Measurements from ENCODE around the gene DSC2. TPM values are rescaled to one million over a fixed set of nuclear protein-coding genes. Genes with fewer than 3 reads are reported as not detected.

Gene DSC2
- polyA plus RNA-seq, 1 donor from 2014 or later, result 16.3 TPM

GRCh38 chr18:31045599-31045998 is 56.6 kb downstream of the DSC2 start:
- H4K20me1 ChIP-seq (ENCODE audit: insufficient read depth), result no peaks in the 10 kb centered on the region
- peaks cover 44% of the 10 kb centered on the region for H3K27me3 ChIP-seq (ENCODE audit: insufficient read depth, low read depth, low read length)
- no peak overlapping the region for H3K4me3 ChIP-seq (ENCODE audit: low read length)
- no peak overlapping the region for H3K9ac ChIP-seq (ENCODE audit: low read length)
- no peak overlapping the region for H3K27ac ChIP-seq (ENCODE audit: low read length)
- no peaks in the 10 kb centered on the region for H3K36me3 ChIP-seq (ENCODE audit: insufficient read depth, low read length)
- no peak overlapping the region for H2AFZ ChIP-seq (ENCODE audit: low read depth, low read length)
- TF ChIP-seq CTCF (IDR thresholded peaks at IDR 0.05; ENCODE audit: poor library complexity, severe bottlenecking) (no peak), RAD21 (conservative IDR thresholded peaks at IDR 0.05) (no peak), MXI1 (conservative IDR thresholded peaks at IDR 0.05; ENCODE audit: poor library complexity, severe bottlenecking) (no peak), SMC3 (conservative IDR thresholded peaks at IDR 0.05; ENCODE audit: poor library complexity) (no peak), TAF1 (IDR thresholded peaks at IDR 0.05; ENCODE audit: low read depth) (no peak), EP300 (conservative IDR thresholded peaks at IDR 0.05; ENCODE audit: poor library complexity, severe bottlenecking) (no peak), POLR2AphosphoS5 (IDR thresholded peaks at IDR 0.05) (no peak), EZH2 (IDR thresholded peaks at IDR 0.05; ENCODE audit: borderline replicate concordance, insufficient read depth, low read length, poor library complexity, severe bottlenecking) (no peak)
- TF ChIP-seq, protein P1, sequence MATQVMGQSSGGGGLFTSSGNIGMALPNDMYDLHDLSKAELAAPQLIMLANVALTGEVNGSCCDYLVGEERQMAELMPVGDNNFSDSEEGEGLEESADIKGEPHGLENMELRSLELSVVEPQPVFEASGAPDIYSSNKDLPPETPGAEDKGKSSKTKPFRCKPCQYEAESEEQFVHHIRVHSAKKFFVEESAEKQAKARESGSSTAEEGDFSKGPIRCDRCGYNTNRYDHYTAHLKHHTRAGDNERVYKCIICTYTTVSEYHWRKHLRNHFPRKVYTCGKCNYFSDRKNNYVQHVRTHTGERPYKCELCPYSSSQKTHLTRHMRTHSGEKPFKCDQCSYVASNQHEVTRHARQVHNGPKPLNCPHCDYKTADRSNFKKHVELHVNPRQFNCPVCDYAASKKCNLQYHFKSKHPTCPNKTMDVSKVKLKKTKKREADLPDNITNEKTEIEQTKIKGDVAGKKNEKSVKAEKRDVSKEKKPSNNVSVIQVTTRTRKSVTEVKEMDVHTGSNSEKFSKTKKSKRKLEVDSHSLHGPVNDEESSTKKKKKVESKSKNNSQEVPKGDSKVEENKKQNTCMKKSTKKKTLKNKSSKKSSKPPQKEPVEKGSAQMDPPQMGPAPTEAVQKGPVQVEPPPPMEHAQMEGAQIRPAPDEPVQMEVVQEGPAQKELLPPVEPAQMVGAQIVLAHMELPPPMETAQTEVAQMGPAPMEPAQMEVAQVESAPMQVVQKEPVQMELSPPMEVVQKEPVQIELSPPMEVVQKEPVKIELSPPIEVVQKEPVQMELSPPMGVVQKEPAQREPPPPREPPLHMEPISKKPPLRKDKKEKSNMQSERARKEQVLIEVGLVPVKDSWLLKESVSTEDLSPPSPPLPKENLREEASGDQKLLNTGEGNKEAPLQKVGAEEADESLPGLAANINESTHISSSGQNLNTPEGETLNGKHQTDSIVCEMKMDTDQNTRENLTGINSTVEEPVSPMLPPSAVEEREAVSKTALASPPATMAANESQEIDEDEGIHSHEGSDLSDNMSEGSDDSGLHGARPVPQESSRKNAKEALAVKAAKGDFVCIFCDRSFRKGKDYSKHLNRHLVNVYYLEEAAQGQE (IDR thresholded peaks at IDR 0.05; ENCODE audit: borderline replicate concordance), result no peak
- H3K9me3 ChIP-seq (ENCODE audit: low read length), result peaks cover 6% of the 10 kb centered on the region
- H3F3A ChIP-seq (ENCODE audit: insufficient read depth, low read length, poor library complexity, severe bottlenecking), result no peaks in the 10 kb centered on the region
- no peaks in the 10 kb centered on the region for H3K79me2 ChIP-seq (replicated peaks; ENCODE audit: insufficient read depth, low read length)
- H3K4me2 ChIP-seq (ENCODE audit: low read length), result no peak overlapping the region
- no peaks in the 10 kb centered on the region for H3K9me2 ChIP-seq (ENCODE audit: insufficient read depth, low read length)

DNA sequence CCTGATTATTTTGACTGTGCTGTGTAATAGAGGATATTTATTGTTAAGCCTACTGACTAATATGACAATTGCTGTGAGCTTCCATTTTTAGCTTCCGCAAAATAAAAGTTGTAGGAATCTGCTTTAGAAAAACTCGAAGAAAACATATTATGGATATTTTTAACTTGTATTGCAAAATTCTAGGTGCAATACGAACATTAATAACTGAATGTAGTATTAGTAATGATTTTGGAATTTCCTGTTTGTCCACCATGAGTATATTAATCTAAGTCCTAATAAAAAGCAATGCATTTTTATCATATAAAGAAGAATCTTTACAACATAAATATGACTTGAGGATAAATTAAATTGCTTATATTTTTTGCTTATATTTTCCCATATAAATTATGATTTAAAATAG is 57.3 kb downstream of the DSC2 start:
- Histone ChIP-seq H3K9me3 (ENCODE audit: low read length) (peaks cover 6% of the 10 kb centered on the region), H3K27ac (ENCODE audit: low read length) (no peak overlapping the region), H3F3A (ENCODE audit: insufficient read depth, low read length, poor library complexity, severe bottlenecking) (no peaks in the 10 kb centered on the region), H3K36me3 (ENCODE audit: insufficient read depth, low read length) (no peaks in the 10 kb centered on the region), H2AFZ (ENCODE audit: low read depth, low read length) (no peak overlapping the region), H3K9me2 (ENCODE audit: insufficient read depth, low read length) (no peaks in the 10 kb centered on the region), H3K4me3 (ENCODE audit: low read length) (no peak overlapping the region), H3K27me3 (ENCODE audit: insufficient read depth, low read depth, low read length) (peaks cover 50% of the 10 kb centered on the region), H4K20me1 (ENCODE audit: insufficient read depth) (no peaks in the 10 kb centered on the region), H3K4me2 (ENCODE audit: low read length) (no peak overlapping the region), H3K79me2 (replicated peaks; ENCODE audit: insufficient read depth, low read length) (no peaks in the 10 kb centered on the region), H3K9ac (ENCODE audit: low read length) (no peak overlapping the region)
- TF ChIP-seq MXI1 (conservative IDR thresholded peaks at IDR 0.05; ENCODE audit: poor library complexity, severe bottlenecking) (no peak), TAF1 (IDR thresholded peaks at IDR 0.05; ENCODE audit: low read depth) (no peak), CTCF (IDR thresholded peaks at IDR 0.05; ENCODE audit: poor library complexity, severe bottlenecking) (no peak), SMC3 (conservative IDR thresholded peaks at IDR 0.05; ENCODE audit: poor library complexity) (no peak), EZH2 (IDR thresholded peaks at IDR 0.05; ENCODE audit: borderline replicate concordance, insufficient read depth, low read length, poor library complexity, severe bottlenecking) (no peak), POLR2AphosphoS5 (IDR thresholded peaks at IDR 0.05) (no peak), RAD21 (conservative IDR thresholded peaks at IDR 0.05) (no peak), EP300 (conservative IDR thresholded peaks at IDR 0.05; ENCODE audit: poor library complexity, severe bottlenecking) (no peak)
- TF ChIP-seq, protein P1 (IDR thresholded peaks at IDR 0.05; ENCODE audit: borderline replicate concordance), result no peak

All from neural cell (in vitro differentiated cells).